Stimulated activated naive CD8-positive, alpha-beta T cell treated with anti-CD3 and anti-CD28 coated beads, Interleukin-15, amount 100 ng/mL, for 72 hours (primary cell): ENCODE measurements around the gene COPS8.
A peak's percentile ranks its signal among the peaks of the same experiment; 100 is the strongest.

Source experiments
- ATAC-seq: fragments of 150-1000 bp; cut with Tn5 transposase; 2 replicates; pipeline ENCODE4 v1.10.0; 2021; ENCODE audit warnings: mild to moderate bottlenecking, moderate library complexity
- DNase-seq, 2 donors: peaks; one replicate each; pipeline ENCODE4 v3.0.0; 2021 to 2022
- H3K27ac Mint-ChIP-seq, 2 donors: one replicate each; pipeline ENCODE4 v1.8.0; 2022; ENCODE audit warnings: mild to moderate bottlenecking in 2 of 2, mixed read lengths in 2 of 2, moderate library complexity in 2 of 2
- H3K27me3 Mint-ChIP-seq: one replicate; pipeline ENCODE4 v1.8.0; 2022; ENCODE audit warnings: mixed read lengths
- H3K4me1 Mint-ChIP-seq: one replicate; pipeline ENCODE4 v1.8.0; 2022; ENCODE audit warnings: mild to moderate bottlenecking, mixed read lengths
- H3K4me3 Mint-ChIP-seq, 2 donors: one replicate each; pipeline ENCODE4 v1.8.0; 2022; ENCODE audit warnings: mild to moderate bottlenecking in 2 of 2, mixed read lengths in 2 of 2, moderate library complexity in 1 of 2
- H3K9me3 Mint-ChIP-seq, 2 donors: one replicate each; pipeline ENCODE4 v1.8.0; 2022; ENCODE audit warnings: mixed read lengths in 2 of 2

Gene COPS8

GRCh38 chr2:237083026-237083425 lies 2.7 kb upstream of the COPS8 start:
- ATAC-seq (no peak), DNase-seq (no peak)
- Mint-ChIP-seq H3K9me3 (no peaks in the 10 kb centered on the region), H3K27ac (no peak overlapping the region), H3K4me1 (peaks cover 29% of the 10 kb centered on the region), H3K27me3 (no peaks in the 10 kb centered on the region), H3K4me3 (no peak overlapping the region)

GRCh38 chr2:237084444-237084843 lies 1.2 kb upstream of the COPS8 start:
- Mint-ChIP-seq H3K27me3 (no peaks in the 10 kb centered on the region), H3K4me1 (peaks cover 29% of the 10 kb centered on the region), H3K9me3 (no peaks in the 10 kb centered on the region), H3K27ac (peak overlapping the region; percentile 42 to 99), H3K4me3 (peak overlapping the region; percentile 100)
- no peak for ATAC-seq
- DNase-seq, result no peak

GRCh38 chr2:237090906-237091305 lies 5.2 kb downstream of the COPS8 start:
- Mint-ChIP-seq H3K27ac (no peak overlapping the region), H3K9me3 (no peaks in the 10 kb centered on the region), H3K4me1 (peaks cover 4% of the 10 kb centered on the region), H3K27me3 (no peaks in the 10 kb centered on the region), H3K4me3 (no peak overlapping the region)
- no peak for ATAC-seq
- no peak for DNase-seq

- Mint-ChIP-seq H3K4me1 (no peaks in the 10 kb centered on the region), H3K27ac (peak overlapping the region in 1 of 2 donors; percentile 28), H3K27me3 (no peaks in the 10 kb centered on the region), H3K4me3 (no peak overlapping the region), H3K9me3 (no peaks in the 10 kb centered on the region)
- DNase-seq (no peak), ATAC-seq (no peak)
These were observed 6.2 kb downstream of the COPS8 start for GRCh38 chr2:237091779-237092436.

- Mint-ChIP-seq H3K27ac (no peak overlapping the region), H3K4me1 (no peaks in the 10 kb centered on the region), H3K9me3 (no peaks in the 10 kb centered on the region), H3K4me3 (no peak overlapping the region), H3K27me3 (no peaks in the 10 kb centered on the region)
- ATAC-seq, result no peak
- DNase-seq, result no peak
These were observed 6.8 kb downstream of the COPS8 start for GRCh38 chr2:237092506-237092905.

GRCh38 chr2:237092920-237093781 lies 7.5 kb downstream of the COPS8 start:
- ATAC-seq, result no peak
- Mint-ChIP-seq H3K27ac (no peak overlapping the region), H3K9me3 (no peaks in the 10 kb centered on the region), H3K4me3 (no peak overlapping the region), H3K27me3 (no peaks in the 10 kb centered on the region), H3K4me1 (no peaks in the 10 kb centered on the region)
- no peak for DNase-seq

- H3K4me1 Mint-ChIP-seq, result no peaks in the 10 kb centered on the region
- H3K4me3 Mint-ChIP-seq, result no peak overlapping the region
- ATAC-seq, result no peak
These were observed 10.5 kb downstream of the COPS8 start for GRCh38 chr2:237096201-237096600.

GRCh38 chr2:237096911-237097310 lies 11.2 kb downstream of the COPS8 start:
- no peak overlapping the region for H3K27ac Mint-ChIP-seq

More at GRCh38 chr2:237096201-237096600, 10.5 kb downstream of the COPS8 start:
- no peak overlapping the region for H3K27ac Mint-ChIP-seq
- no peaks in the 10 kb centered on the region for H3K9me3 Mint-ChIP-seq
- DNase-seq, result no peak
- H3K27me3 Mint-ChIP-seq, result no peaks in the 10 kb centered on the region

GRCh38 chr2:237097326-237097910 lies 11.7 kb downstream of the COPS8 start:
- H3K4me1 Mint-ChIP-seq, result no peaks in the 10 kb centered on the region
- DNase-seq, result no peak
- H3K4me3 Mint-ChIP-seq, result no peak overlapping the region
- H3K27ac Mint-ChIP-seq, result no peak overlapping the region
- H3K9me3 Mint-ChIP-seq, result no peaks in the 10 kb centered on the region
- ATAC-seq, result no peak
- no peaks in the 10 kb centered on the region for H3K27me3 Mint-ChIP-seq

More at GRCh38 chr2:237096911-237097310, 11.2 kb downstream of the COPS8 start:
- Mint-ChIP-seq H3K27me3 (no peaks in the 10 kb centered on the region), H3K9me3 (no peaks in the 10 kb centered on the region), H3K4me3 (no peak overlapping the region), H3K4me1 (no peaks in the 10 kb centered on the region)
- no peak for ATAC-seq
- no peak for DNase-seq

- no peaks in the 10 kb centered on the region for H3K9me3 Mint-ChIP-seq
These were observed 12.4 kb downstream of the COPS8 start for GRCh38 chr2:237097911-237098702.

GRCh38 chr2:237099804-237100203 lies 14.1 kb downstream of the COPS8 start:
- DNase-seq (no peak), ATAC-seq (no peak)
- H3K27me3 Mint-ChIP-seq, result no peaks in the 10 kb centered on the region
- no peak overlapping the region for H3K27ac Mint-ChIP-seq
- no peak overlapping the region for H3K4me3 Mint-ChIP-seq
- H3K9me3 Mint-ChIP-seq, result no peaks in the 10 kb centered on the region
- H3K4me1 Mint-ChIP-seq, result no peaks in the 10 kb centered on the region

More at GRCh38 chr2:237097911-237098702, 12.4 kb downstream of the COPS8 start:
- ATAC-seq (no peak), DNase-seq (no peak)
- Mint-ChIP-seq H3K4me3 (no peak overlapping the region), H3K4me1 (no peaks in the 10 kb centered on the region), H3K27me3 (no peaks in the 10 kb centered on the region), H3K27ac (no peak overlapping the region)

- Mint-ChIP-seq H3K4me1 (no peaks in the 10 kb centered on the region), H3K4me3 (no peak overlapping the region), H3K27ac (no peak overlapping the region), H3K27me3 (no peaks in the 10 kb centered on the region), H3K9me3 (no peaks in the 10 kb centered on the region)
- DNase-seq, result no peak
- ATAC-seq, result no peak
These were observed 15.7 kb downstream of the COPS8 start for GRCh38 chr2:237101118-237101979.

- no peak for ATAC-seq
- no peak overlapping the region for H3K4me3 Mint-ChIP-seq
- DNase-seq, result no peak
- no peaks in the 10 kb centered on the region for H3K27me3 Mint-ChIP-seq
- H3K9me3 Mint-ChIP-seq, result no peaks in the 10 kb centered on the region
- no peaks in the 10 kb centered on the region for H3K4me1 Mint-ChIP-seq
- H3K27ac Mint-ChIP-seq, result no peak overlapping the region
These were observed 16.7 kb downstream of the COPS8 start for GRCh38 chr2:237102428-237102827.

GRCh38 chr2:237109421-237109934 lies 23.8 kb downstream of the COPS8 start:
- ATAC-seq, result no peak
- Mint-ChIP-seq H3K27me3 (no peaks in the 10 kb centered on the region), H3K27ac (no peak overlapping the region), H3K9me3 (peaks cover 14 to 28% of the 10 kb centered on the region in 2 donors), H3K4me1 (no peaks in the 10 kb centered on the region), H3K4me3 (no peak overlapping the region)
- no peak for DNase-seq
